Stimulated activated CD4-positive, alpha-beta T cell treated with anti-CD3 and anti-CD28 coated beads, TNF-alpha, amount 100 ng/mL, for 1 hour (primary cell): Measurements from ENCODE around the gene SUPT7L.
"Not testable (repeated sequence)": the region's sequence is repeated elsewhere in the genome, so short reads cannot be mapped to it uniquely, and the experiment has no call there.

Experiments used
- DNase-seq, 3 donors: peaks; one replicate each; pipeline ENCODE4 v3.0.0-alpha.2; 2020; ENCODE audit warnings: low read depth in 3 of 3, low spot score in 1 of 3

The SUPT7L gene

GRCh38 chr2:27640722-27641245 is 22.6 kb downstream of the SUPT7L start:
- no peak for DNase-seq

DNA sequence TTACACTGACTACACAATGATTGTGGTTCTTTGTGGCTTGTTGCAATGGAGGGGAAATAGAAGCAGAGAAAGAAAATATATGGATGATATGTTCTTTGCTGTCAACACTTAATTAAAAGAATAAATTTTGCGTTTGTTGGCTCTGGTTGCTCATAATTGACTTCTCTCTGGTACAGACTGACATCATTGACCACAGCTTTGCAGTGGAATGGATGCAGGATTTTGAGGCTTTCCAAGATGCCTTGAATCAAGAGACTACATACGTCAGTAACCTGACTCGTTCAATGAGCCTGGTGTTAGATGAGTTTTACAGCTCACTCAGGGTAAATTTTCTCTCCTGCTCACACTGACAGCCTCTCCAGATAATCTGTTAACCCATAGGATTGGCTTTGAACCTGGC is 24.7 kb downstream of the SUPT7L start:
- DNase-seq: no peak

GRCh38 chr2:27638037-27638637 is 25.3 kb downstream of the SUPT7L start:
- no peak for DNase-seq

GRCh38 chr2:27636766-27637165 is 26.6 kb downstream of the SUPT7L start:
- DNase-seq: no peak

- DNase-seq: no peak
Measured at GRCh38 chr2:27634291-27634690, 29.1 kb downstream of the SUPT7L start.

GRCh38 chr2:27630257-27630656 is 33.2 kb downstream of the SUPT7L start:
- not testable (repeated sequence) for DNase-seq

GRCh38 chr2:27628767-27629709 is 34.4 kb downstream of the SUPT7L start, which contains the start of the genes CCDC121 and GPN1:
CCDC121 (minus strand) TSS chr2:27629012; CDS start chr2:27627799, 1,213 bp downstream.
GPN1 (plus strand) TSS chr2:27629050; CDS start chr2:27629059, 9 bp downstream.
- DNase-seq: peak; percentile 82 to 86 (median 82)

DNA sequence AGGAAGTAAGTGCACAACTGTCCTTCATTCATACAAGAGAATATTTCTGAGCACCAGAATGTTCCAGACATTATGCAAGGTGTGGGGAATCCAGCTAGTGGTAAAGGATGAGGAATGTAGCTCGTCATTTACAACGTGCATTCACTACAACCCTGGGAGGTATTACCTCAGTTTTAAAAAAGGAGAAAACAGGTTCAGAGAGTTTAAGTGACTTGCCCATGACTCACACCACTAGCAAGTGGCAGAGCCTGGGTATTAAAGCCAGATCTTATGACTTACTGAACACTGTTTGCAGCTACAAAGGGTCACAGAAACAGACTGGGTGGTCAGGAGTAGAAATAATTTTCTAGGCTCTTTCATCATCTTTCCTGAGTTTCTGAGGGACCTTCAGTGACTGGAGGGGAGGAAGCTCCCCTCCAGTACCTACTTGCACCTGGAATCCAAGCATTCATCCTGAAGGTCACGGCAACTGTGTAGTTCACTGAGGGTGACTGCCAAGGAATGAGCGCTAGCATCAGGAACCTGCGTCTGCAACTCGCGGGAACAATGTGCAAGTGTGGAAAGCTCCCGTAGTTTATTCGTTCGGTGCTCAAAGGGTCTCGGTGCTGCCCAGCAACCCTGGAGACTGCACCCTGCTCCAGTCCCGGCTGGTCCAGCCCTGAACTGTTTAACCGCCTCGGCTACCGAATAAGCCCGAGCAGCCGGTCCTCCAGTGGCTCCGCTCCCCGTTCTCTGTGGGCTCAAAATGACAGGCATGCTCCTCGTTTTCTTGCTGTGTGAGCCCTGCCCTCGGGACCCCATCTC is 35.2 kb downstream of the SUPT7L start:
- no peak for DNase-seq

GRCh38 chr2:27626921-27627320 is 36.5 kb downstream of the SUPT7L start:
- DNase-seq: not testable (repeated sequence)

DNA sequence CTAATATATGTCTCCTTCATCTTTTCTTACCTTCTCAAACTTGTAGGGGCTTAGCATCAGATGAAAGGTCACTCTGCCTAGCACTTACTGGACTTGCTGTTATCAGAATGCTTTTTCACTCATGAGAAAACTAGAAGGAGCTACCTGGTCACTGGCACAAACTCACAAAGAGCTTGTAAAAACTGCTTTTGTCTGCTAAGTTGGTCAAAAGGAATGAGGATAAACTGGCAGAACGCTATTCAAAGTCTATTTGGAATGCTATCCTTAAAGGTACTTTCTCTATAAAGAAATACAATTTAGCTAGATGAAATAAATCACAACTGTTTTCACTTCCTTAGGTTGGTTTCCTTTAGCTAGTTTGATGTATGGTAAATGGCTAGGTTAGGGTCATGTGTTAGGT is 37.1 kb downstream of the SUPT7L start:
- DNase-seq: not testable (repeated sequence)

DNA sequence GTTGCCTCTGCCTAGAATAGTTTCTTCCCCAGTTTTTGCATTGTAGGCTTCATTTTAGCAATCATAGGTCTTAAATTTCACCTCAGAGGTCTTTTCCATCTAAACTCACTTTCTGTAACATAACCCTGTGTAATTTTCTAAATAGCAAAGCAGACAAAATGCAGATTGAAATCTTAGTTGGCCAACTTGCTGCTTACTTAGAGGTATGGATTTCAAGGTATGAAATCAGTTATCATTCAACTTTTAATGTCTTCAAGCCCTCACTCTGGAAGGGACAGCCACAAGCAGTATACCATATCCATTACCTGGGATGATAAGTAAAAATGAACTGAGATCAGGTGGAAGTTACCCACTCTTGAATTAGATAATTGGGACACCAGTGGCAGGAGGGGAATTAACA is 38.5 kb downstream of the SUPT7L start:
- no peak for DNase-seq

- no peak for DNase-seq
Measured at GRCh38 chr2:27622921-27623384, 40.5 kb downstream of the SUPT7L start.

DNA sequence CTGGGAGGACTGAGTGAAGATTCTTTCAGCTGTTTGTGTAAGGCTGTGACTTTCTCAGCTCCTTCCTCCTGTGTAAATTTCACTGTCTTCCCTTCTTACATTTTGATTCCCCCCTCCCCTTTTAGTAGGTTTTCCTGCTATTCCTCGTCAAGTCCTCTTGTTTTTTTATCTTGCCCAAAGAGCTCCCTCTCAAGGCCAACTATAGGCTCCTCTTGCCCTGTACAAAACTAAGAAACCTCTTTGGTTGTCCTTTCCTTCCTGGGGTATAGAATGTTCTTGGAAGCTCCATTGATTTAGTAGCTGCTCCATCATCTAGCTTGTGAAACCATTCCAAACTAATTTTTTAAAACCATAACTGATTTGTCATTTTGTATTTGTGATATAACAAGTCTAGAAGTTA is 41.9 kb downstream of the SUPT7L start:
- no peak for DNase-seq

DNA sequence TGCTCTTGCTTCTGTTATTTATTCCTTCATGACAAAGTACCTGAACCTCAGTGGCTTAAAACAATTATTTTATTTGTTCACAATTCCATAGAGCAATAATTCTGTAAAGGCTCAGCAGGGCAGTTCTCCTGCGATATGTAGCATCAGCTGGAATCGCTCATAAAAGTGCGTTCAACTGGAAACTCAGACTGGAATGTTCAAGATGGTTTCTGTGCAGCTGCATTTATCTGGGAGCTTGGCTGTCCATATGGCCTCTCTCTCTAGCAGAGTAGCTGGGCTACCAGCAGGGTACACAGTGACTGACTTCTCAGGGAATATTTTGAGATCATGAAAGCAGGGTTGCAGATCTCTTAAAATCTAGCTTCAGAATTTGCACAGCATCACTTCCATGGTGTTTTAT is 48.1 kb downstream of the SUPT7L start:
- no peak for DNase-seq

DNA sequence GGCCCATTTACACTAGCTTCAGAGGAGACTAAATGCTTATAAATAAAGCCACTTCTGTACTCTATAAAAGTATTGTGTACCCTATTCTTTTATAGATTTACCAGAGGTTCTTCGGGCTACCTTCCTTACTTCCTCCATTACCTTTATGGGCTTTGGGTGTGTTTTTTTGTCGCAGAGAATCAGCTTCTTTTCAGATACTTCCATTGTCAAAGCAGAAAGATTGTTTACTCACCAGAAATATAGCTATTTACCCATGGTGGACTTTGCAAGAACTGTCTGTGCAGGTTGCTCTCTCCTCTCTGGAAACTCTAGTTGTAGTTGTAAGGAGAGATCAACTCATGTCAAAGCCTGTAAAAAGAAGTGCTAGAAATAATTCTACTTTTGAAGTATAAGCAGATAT is 49.4 kb downstream of the SUPT7L start:
- DNase-seq: no peak

GRCh38 chr2:27606611-27607010 is 56.8 kb downstream of the SUPT7L start:
- DNase-seq: no peak
